HG03196 (cell line): ENCODE data around the gene HIPK2.
"Not testable (repeated sequence)": the region's sequence is repeated elsewhere in the genome, so short reads cannot be mapped to it uniquely, and the experiment has no call there.

Experiments
- ATAC-seq: cut with Tn5 transposase; IDR thresholded peaks from one replicate; pipeline ENCODE4 v1.9.1; 2021; ENCODE audit not compliant: unreplicated experiment

Gene HIPK2

DNA sequence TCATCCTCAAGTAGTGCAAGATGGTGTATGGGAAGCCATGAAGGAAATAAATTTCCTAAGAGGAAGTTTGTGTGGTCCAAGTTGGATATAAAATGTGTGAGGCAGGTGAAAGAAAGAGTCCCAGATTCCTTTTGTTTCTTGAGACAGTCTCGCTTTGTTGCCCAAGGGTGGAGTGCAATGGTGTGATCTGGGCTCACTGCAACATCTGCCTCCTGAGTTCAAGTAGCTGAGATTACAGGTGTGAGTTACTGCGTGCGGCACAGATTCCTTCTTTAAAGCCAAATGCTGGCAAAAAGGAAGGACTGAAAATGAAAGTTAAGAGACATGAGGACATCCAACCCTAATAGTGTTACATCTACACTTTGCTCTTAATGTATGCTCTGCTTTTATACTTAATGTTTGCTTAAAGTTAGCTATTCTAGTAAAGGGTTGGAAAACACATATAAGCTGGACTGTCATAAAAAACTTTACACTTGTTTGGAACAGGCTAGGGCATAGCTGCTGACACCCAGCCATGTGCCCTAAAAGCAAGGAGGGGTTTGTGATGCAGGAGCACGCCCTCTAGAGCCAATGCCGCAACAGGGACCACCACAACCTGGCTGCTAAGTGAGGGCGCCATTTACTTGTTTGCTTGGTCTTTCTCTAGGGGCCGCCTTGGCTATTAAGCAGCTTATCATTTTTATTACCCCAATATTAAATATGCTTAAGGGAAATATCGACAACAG is 219.8 kb downstream of the HIPK2 start:
- no peak for ATAC-seq

DNA sequence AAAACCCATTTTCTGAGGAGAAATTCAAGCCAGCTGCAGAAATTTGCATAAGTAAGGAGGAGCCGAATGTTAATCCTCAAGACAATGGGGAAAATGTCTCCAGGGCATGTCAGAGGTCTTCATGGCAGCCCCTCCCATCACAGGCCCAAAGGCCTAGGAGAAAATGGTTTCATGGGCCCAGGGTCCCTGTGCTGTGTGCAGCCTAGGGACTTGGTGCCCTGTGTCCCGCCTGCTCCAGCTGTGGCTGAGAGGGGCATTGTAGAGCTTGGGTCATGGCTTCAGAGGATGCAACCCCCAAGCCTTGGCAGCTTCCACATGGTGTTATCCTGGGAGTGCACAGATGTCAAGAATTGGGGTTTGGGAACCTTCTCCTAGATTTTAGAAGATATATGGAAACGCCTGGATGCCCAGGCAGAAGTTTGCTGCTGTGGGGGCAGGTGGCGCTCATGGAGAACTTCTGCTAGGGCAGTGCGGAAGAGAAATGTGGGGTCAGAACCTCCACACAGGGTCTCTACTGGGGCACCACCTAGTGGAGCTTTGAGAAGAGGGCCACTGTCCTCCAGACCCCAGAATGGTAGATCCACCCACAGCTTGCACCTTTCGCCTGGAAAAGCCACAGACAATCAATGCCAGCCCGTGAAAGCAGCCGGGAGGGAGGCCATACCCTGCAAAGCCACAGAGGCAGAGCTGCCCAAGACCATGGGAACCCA is 223.7 kb downstream of the HIPK2 start:
- ATAC-seq = not testable (repeated sequence)

DNA sequence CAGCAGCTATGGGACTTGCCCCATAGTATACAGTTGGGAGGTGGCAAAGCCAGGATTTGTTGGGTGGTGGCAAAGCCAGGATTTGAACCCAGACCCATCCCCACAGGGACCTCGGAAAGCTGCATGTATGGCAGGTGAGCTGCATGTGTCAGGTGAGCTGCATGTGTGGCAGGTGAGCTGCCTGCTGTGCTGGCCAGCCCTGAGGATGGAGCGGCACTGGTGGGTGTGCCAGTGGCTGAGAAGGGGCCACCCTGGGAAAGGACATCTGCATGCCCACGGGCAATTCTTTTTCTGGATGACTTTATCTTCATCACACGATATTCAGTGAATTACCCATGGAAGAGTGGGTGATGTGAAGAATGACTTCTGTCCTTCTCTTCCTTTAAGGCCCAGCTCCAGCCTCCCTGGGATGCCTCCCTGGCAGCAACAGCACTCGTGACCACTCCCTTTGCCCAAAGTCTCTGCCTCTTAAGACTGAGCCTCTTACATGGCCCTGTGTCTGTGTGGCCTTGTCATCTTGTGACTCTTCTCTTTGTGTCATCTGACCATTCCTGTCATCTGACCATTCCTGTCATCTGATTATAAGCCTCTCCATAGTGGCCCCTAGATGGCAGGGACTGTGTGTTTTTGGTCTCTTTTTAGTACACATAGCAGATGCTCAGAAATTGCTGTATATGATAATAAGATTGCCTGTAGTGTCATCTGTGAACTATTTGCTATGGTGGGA is 229.3 kb downstream of the HIPK2 start:
- ATAC-seq = no peak

DNA sequence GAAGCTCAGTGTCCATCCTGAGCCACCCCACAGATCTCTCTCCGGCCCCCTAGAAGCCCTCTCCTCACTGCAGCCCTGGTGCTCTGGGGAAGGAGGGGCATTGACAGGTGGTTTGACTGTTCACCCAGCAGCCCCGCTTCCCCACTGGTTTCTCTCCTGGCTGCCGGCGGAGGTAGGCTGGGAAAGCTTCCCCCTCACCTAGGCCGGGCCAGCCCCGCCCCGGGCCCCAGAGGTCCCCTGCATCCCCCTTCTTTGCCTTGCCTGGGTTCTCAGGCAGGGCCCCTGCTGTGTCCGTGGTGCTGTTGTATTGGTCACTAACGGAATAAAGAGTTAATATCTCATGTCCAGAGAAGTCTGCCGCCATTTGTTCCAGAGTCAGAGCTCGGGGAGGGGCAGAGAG is 233.2 kb downstream of the HIPK2 start:
- no peak for ATAC-seq

DNA sequence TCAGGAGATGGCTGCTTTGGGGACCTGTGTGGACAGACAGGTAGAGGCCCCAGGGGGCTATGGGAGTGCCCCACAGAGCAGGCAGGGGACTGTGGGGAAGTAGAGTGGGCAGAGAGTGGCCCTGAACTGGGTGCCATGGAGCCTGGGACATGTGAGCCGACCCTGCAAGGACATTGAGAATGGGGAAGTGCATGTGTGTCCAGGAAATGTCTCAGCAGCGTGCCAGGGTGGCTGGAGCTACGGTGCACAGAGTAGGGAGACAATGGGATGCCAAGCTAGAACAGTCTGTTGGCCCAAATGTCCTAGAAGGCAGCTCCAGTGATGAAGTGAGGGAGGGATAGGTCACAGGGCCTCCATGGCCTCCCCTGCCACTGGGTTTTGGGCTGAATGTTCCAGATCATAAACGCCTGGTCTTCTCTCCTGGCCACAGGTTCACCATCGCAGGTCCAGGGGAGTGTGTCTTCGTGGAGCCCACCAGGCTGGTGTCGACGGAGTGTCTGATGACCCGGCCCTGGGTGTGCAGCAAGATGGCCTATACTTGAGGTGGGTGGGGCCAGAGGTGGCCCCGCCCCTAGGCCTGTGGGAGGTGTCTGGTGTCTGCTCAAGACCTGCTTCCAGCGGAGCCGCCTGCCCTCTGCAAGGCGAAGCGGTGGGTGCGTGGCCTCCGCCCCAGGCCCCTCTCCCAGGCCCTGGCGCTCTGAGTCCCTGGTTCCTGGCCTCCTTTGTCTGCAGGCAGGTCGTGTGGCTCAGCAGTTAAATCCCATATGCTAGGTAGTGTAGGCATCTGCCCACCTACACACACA is 233.8 kb downstream of the HIPK2 start:
- no peak for ATAC-seq

DNA sequence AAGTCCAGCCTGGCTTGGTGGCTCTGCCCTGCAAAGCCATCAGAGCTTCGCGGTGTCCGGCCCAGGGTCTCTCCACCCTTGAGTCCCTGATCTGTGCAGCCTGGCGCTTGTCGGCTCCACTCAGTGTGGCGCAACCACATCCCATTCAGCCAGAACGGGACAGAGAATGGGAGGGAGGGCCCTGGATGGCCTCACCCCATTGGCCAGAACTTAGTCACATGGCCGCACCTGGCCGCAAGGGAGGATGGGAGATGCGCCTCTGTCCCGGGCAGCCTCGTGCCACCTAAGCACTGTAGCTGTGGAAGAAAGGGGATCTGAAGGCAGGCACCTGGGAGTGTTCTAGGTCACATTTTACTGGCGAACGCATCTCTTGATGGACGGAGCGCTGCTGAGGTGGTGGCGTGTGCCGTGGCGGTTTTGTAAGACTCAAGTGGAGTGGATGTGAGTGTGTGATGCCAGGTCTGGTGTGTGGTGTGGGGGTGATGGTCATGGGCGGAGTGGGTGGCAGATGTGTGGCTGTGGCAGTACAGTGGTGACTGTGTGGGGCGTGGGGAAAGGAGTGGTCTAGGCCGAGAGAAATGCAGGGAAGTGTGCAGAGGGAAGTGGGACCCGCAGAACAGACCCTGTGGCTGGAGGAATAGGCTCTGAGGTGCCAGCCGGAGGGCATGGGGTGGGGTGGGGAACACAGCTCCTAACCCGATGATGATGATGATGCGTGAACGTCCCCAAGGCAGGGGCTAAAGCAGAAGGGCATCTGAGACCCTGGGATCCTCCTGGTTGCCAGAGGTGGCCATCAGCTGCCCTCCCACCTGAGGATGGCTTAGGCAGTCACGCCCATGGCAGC is 235.3 kb downstream of the HIPK2 start:
- no peak for ATAC-seq

DNA sequence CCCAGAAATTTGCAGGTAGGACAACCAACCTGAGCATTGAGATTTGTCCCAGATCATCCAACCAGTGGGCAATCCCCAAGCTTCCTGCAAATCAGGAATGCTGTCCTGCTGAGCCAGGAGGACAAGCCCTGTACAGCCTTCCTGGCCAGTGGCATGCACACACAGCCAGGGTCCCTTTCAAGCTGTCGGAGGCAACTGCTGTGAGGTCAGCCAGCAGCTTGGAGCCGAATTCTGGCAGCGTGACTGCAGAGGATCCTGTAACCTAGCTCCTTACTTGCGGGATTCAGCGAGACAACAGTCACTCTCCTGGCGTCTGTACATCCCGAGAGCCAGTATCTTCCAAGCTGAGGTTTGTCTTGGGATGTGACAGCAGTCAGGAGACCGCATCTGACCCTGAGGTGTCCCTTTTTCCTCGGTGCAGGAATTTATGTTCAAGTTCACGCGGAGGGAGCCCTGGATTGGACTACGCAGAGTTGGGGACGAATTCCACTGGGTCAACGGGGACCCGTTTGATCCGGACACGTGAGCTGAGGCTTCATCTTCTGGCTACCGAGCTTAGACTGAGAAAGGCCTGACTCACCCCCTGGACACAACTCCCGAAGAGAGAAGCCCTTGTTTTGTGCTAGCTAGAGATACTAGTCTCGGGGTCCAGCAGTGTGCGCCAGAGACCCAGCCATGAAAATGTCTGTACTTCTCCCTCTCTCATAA is 236.0 kb downstream of the HIPK2 start:
- no peak for ATAC-seq

DNA sequence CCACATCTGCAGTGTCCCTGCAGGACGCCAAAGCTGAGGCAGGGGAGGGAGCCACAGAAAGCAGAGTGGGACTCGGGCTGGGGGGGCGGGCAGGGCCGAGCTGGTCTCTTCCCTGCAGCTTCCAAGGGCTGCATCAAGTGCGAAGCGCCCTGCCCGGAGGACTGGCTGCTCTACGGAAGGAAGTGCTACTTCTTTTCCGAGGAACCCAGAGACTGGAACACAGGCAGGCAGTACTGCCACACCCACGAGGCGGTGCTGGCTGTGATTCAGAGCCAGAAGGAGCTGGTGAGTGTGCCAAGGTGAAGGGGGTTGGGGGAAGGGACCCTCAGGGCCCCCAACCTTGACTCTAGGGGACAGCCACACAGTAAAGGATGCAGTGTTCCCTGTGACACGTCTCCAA is 237.6 kb downstream of the HIPK2 start:
- ATAC-seq = no peak

DNA sequence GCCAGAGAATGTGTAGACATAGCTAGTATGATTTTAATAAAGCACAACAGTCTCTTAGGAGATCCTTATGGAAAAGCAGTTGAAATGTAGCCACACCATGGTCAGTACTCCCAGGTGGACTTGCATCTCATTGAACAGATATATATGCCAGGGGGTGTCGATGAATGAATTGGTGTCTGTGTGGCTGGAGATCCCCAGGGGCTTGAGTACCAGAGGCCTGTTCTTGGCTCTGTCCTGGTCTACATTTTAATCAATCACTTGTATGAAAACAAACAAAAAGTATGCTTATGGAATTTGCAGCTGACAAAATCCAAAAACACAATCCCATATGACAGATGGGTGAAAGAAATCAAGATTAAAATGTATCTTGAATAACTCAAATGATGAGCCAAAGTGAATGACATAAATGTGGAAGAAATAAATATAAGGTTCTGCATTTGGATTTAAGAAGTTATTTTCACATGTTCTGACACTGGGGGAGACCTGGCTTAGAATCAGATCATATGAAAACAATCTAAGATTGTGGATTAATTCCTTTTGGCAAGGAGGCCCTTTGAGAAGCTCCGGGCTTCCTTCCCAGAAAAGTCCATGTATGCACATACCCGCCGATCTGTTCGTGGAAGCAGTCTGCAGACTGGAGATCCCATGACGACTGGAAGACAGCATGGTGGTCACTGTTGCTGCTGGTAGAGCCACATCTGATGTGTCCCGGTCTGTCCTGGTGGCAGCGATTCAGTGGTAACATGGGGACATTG is 238.7 kb downstream of the HIPK2 start:
- ATAC-seq = no peak

DNA sequence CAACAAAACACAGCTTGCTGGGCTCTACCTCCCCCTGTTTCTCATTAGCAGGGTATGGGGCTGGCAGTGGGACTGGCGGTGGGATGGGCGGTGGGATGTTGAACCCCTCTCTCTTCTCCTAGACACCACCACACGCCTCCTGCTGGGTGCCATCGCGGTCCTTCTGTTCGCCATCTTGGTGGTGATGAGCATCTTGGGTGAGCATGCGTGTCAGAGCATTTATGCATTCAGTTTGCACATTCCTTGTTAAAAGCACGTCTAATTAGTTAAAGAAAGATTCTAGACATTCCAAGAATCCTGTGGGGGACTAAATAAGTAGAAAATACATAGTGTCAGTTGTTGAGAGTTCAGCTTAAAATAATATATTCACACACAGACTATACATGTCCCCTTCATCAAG is 241.6 kb downstream of the HIPK2 start:
- no peak for ATAC-seq

DNA sequence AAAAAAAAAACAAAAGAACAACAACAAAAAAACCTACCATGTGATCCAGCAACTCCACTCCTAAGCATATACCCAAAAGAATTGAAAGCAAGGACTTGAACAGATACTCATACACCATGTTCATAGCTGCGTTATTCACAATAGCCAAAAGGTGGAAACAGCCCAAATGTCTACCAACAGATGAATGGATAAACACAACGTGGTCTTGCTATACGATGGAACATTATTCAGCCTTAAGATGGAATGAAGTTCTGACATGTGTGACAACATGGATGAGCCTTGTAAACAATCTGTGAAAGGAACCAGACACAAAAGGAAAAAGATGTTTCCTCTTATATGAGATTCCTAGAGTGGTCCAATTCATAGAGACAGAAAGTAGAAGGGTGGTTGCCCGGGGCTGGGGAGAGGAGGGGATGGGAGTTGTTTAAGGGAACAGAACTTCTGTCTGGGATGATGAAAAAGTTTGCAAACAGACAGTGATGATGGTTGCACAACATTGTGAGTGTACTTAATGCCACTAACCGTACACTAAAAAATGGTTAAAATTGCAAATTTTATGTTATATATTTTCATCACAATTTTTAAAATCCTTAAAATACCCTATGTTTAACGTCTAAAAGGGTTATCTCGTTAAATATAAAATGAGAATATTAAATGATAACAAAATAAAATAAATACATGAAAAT is 242.7 kb downstream of the HIPK2 start:
- ATAC-seq = no peak

DNA sequence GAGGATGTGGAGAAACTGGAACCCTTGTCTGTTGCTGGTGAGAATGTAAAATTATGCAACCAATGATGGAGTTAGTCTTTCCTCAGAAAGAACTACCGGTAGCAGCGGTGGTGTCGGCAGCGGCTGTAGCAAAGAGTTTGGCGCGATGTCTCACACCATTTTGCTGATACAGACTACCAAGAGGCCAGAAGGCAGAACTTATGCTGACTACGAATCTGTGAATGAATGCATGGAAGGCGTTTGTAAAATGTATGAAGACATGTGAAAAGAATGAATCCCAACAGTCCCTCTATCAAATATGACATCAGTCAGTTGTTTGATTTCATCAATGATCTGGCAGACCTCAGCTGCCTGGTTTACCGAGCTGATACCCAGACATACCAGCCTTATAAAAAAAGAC is 243.7 kb downstream of the HIPK2 start:
- ATAC-seq = no peak

DNA sequence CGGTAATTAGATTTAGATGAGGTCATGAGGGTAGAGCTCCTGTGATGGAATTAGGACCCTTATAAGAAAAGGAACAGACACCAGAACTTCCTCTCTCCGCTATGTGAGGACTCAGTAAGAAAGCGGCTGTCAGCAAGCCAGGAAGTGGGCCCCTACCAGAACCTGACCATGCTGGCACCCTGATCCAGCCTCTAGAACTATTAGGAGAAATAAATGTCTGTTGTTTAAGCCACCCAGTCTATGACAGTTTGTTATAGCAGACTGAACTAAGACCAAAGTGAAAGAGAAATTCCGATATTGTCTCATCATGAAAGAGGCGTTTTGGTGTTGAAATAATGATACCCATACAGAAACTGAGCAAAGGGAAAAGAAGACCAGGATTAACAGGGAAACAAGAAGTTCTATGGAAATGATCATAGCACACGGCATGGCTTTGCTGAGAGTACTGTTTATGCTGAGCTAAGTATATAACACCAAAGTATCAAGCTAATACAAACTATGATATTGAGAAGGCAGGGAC is 245.1 kb downstream of the HIPK2 start:
- no peak for ATAC-seq

DNA sequence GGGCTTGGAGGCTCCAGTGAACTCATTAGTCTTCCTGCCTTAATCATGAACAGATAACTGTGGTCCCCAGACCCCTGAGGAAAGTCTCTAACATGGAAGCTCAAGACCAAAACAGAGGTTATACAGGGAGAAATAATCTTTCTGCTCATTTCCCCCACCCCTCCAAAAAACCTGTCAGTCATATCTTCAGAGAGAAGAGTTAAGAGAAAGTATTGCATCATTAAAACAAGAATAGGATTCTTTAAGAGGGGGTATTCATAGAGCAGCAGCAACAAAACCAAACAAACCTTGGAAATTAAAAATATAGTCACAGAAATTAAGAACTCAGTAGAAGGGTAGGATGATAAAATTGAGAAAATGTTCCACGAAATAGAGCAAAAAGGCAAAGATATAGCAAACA is 246.7 kb downstream of the HIPK2 start:
- no peak for ATAC-seq

DNA sequence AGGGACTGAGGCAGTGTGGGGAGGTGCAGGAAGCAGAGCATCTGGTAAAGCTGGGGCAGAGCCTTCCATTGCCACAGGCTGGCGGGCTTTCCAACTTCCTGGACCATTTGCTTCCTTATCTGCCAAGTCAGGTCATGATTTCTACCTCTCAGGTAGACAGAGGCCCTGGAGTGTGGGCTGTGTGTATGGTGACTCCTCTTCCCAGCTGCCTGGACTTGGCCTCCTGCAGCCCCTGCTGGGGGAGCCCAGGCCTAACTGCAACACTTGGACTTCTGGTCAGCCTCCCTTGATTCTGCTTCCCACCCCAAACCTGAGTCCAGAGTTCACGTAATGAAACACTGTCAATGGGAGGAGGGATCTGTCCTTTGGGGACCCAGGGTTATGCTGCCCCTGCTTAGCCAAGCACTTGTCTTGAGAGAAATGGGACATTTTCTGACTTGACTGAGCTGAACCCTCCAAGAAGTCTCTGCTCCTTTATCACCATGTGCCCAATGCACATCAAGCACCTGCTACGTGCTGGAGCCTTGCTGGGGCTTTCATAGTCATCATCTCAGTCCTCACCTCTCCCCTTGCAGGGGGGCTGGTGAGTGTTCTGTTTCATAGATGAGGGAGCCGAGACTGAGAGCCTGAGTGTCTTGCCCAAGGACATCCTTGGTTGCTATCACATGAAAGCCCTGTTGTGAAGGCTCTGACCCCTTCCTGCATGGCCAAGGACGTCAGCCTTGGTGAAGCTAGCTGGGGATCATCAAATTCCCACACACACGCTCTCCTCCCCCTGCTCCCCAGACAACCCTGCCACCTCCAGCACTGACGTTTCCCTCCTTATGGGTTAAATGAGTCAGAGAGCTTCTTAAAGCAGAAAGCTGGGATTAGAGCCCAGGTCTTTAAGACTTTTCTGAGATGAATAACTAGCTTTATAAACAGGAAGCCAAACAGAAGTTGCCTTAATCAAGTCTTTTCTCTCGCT is 250.9 kb downstream of the HIPK2 start:
- no peak for ATAC-seq

DNA sequence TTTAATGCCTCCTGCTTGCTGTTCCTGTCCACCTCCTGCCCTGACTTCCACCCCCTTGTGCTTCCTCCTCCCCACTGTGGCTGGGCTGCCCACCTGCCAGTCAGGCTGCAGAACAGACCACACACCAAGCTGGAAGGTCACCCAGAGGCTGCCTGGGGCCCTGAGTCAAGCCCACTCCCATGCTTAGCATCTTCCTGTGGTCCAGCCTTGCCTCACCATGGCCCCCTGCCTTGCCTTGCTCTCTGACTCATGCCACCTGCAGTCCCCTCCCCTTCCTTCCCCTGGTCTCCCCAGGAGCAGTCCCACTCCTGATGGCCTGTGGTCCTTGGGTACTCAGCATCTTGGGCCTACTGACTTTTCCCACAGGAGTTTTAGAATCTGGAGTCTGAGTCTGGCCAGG is 252.0 kb downstream of the HIPK2 start:
- ATAC-seq = no peak

DNA sequence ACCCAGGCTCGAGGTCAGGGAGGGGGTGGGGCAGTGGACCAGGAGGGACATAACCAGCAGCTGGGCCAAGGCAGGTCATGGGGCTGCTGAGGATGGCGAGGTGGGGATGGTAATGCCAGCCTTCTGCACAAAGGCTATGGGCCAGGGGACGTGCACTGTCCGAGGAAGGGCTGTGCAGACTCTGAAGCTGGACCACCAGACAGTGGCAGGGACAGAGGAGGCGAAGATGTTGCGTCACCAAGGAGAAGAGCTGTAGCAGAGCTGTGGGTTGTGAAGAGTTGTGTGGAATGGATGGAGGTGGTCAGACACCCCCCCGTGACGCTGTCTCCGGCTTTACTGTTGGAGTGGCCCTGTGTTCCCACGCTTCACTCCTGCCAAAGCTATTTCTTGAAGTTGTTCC is 252.6 kb downstream of the HIPK2 start:
- ATAC-seq = no peak
